Esophagus squamous epithelium (tissue), 5 donors: ENCODE measurements around the gene TNFAIP8L1. TPM values are rescaled to one million over a fixed set of nuclear protein-coding genes. Genes with fewer than 3 reads are reported as not detected.

Experiments
- DNase-seq: peaks from one replicate; lab custom pipeline; 2025; lab: John Stamatoyannopoulos, UW
- H3K27ac ChIP-seq, 4 donors: fragments of 200-600 bp; sonication (generic); one replicate each; pipeline ENCODE4 v1.5.1; 2016 to 2019; ENCODE audit warnings: mild to moderate bottlenecking in 1 of 4
- H3K27me3 ChIP-seq, 4 donors: fragments of 200-600 bp; sonication (generic); 1 replicate in 3 of 4; 2 replicates in 1 of 4; pipeline versions ENCODE4 v1.5.1 to v1.6.0; 2017 to 2021; ENCODE audit warnings: antibody characterized with exemption in 1 of 4
- H3K36me3 ChIP-seq, 3 donors: fragments of 200-600 bp; sonication (generic); one replicate each; pipeline ENCODE4 v1.5.1; 2016 to 2019
- H3K4me1 ChIP-seq, 3 donors: fragments of 200-600 bp; sonication (generic); one replicate each; pipeline ENCODE4 v1.5.1; 2017 to 2019
- H3K4me3 ChIP-seq, 4 donors: fragments of 200-600 bp; sonication (generic); 1 replicate in 3 of 4; 2 replicates in 1 of 4; pipeline ENCODE4 v1.5.1; 2016 to 2019; ENCODE audit warnings: mild to moderate bottlenecking in 2 of 4, moderate library complexity in 1 of 4
- H3K9me3 ChIP-seq, 3 donors: fragments of 200-600 bp; sonication (generic); one replicate each; pipeline ENCODE4 v1.5.1; 2016 to 2019
- CTCF ChIP-seq, 6 experiments: fragments of 450-650 bp in 4 of 6; fragments of 200-600 bp in 2 of 6; sonication (generic) in 2 of 6; IDR thresholded peaks; one replicate each; pipeline ENCODE4 v1.5.1; 2016 to 2019; ENCODE audit warnings: antibody characterized with exemption in 6 of 6, mild to moderate bottlenecking in 4 of 6, moderate library complexity in 4 of 6
- POLR2A ChIP-seq, 4 donors: fragments of 450-650 bp; IDR thresholded peaks; one replicate each; pipeline ENCODE4 v1.6.1; 2017; ENCODE audit warnings: antibody characterized with exemption in 4 of 4, mild to moderate bottlenecking in 4 of 4, moderate library complexity in 3 of 4
- WGBS, 2 donors: methylation state at CpG; one replicate each; pipeline ENCODE4 v1.1.5; 2018; 5-methylcytosine and 5-hydroxymethylcytosine counted together
- intact Hi-C: fragments of 100-400 bp; cut with DNase I; formaldehyde crosslinking; loops from one replicate; pipeline ENCODE4 v1.15.0; 2022
- total RNA-seq, 4 donors: library from RNA; depleted of rRNA; stranded (reverse); fragments of >200 nt; gene quantifications; one replicate each; pipeline ENCODE4 v1.1.0, GENCODE V29; 2016
- donor health status: DM: yes; HTN: yes; CAD: no.

Gene TNFAIP8L1
- total RNA-seq, 4 donors from 2014 or later, result 3.6 to 6.2 (median 4.4) TPM

GRCh38 chr19:4609878-4610511 lies 29.3 kb upstream of the TNFAIP8L1 start:
- 8 to 18% methylated on average over 8 of the region's 15 CpGs for WGBS, 2 donors
- no peak overlapping the region for H3K4me3 ChIP-seq
- no peak overlapping the region for H3K27ac ChIP-seq
- peaks cover 4 to 9% (median 7%) of the 10 kb centered on the region in 3 donors for H3K4me1 ChIP-seq
- no peak for TF ChIP-seq POLR2A (IDR thresholded peaks at IDR 0.05)
- no peak for TF ChIP-seq CTCF (IDR thresholded peaks at IDR 0.05)
- peaks cover 0 to 52% (median 1%) of the 10 kb centered on the region in 4 donors for H3K27me3 ChIP-seq
- intact Hi-C loops, result no loop called here
- H3K36me3 ChIP-seq, result no peaks in the 10 kb centered on the region
- H3K9me3 ChIP-seq, result no peaks in the 10 kb centered on the region
- no peak for DNase-seq

- H3K9me3 ChIP-seq, result no peaks in the 10 kb centered on the region
- no peak overlapping the region for H3K27ac ChIP-seq
- intact Hi-C loops, result no loop called here
- H3K36me3 ChIP-seq, result no peaks in the 10 kb centered on the region
- no peak for DNase-seq
- TF ChIP-seq POLR2A (IDR thresholded peaks at IDR 0.05) (no peak), CTCF (IDR thresholded peaks at IDR 0.05) (no peak)
- H3K4me3 ChIP-seq, result no peak overlapping the region
- H3K27me3 ChIP-seq, result peaks cover 0 to 22% (median 0%) of the 10 kb centered on the region in 4 donors
- 83 to 85% methylated on average over 8 of the region's 8 CpGs for WGBS, 2 donors
- peaks cover 0 to 4% (median 0%) of the 10 kb centered on the region in 3 donors for H3K4me1 ChIP-seq
Observed at GRCh38 chr19:4613254-4613751, 26.0 kb upstream of the TNFAIP8L1 start.

- no peak overlapping the region for H3K27ac ChIP-seq
- 42 to 53% methylated on average over 6 of the region's 6 CpGs for WGBS, 2 donors
Observed at GRCh38 chr19:4618019-4618418, 21.3 kb upstream of the TNFAIP8L1 start.

GRCh38 chr19:4619668-4620294 lies 19.5 kb upstream of the TNFAIP8L1 start:
- no peak for DNase-seq
- Histone ChIP-seq H3K9me3 (no peaks in the 10 kb centered on the region), H3K36me3 (no peaks in the 10 kb centered on the region), H3K27me3 (peaks cover 0 to 46% (median 0%) of the 10 kb centered on the region in 4 donors), H3K4me1 (no peaks in the 10 kb centered on the region), H3K4me3 (no peak overlapping the region), H3K27ac (no peak overlapping the region)
- no peak for TF ChIP-seq CTCF (IDR thresholded peaks at IDR 0.05)
- TF ChIP-seq POLR2A (IDR thresholded peaks at IDR 0.05), result no peak
- intact Hi-C loops, result no loop called here
- WGBS, 2 donors, result 62 to 75% methylated on average over 4 to 10 of the region's 17 CpGs

More at GRCh38 chr19:4618019-4618418, 21.3 kb upstream of the TNFAIP8L1 start:
- Histone ChIP-seq H3K36me3 (no peaks in the 10 kb centered on the region), H3K9me3 (no peaks in the 10 kb centered on the region), H3K4me3 (no peak overlapping the region), H3K4me1 (no peaks in the 10 kb centered on the region), H3K27me3 (peaks cover 0 to 35% (median 0%) of the 10 kb centered on the region in 4 donors)
- TF ChIP-seq POLR2A (IDR thresholded peaks at IDR 0.05) (no peak), CTCF (IDR thresholded peaks at IDR 0.05) (no peak)
- intact Hi-C loops, result no loop called here
- DNase-seq, result no peak

GRCh38 chr19:4620675-4621074 lies 18.6 kb upstream of the TNFAIP8L1 start:
- peaks cover 0 to 46% (median 0%) of the 10 kb centered on the region in 4 donors for H3K27me3 ChIP-seq
- H3K4me1 ChIP-seq, result no peaks in the 10 kb centered on the region
- WGBS, 2 donors, result 31 to 58% methylated on average over 1 to 2 of the region's 2 CpGs
- no peak overlapping the region for H3K4me3 ChIP-seq
- DNase-seq, result no peak
- no peaks in the 10 kb centered on the region for H3K9me3 ChIP-seq
- no peak for TF ChIP-seq POLR2A (IDR thresholded peaks at IDR 0.05)
- intact Hi-C loops, result no loop called here
- no peak overlapping the region for H3K27ac ChIP-seq
- H3K36me3 ChIP-seq, result no peaks in the 10 kb centered on the region
